Glomerular visceral epithelial cell (primary cell): ENCODE data around the gene DYDC1.
A peak's percentile ranks its signal among the peaks of the same experiment; 100 is the strongest.
"Not testable (repeated sequence)": the region's sequence is repeated elsewhere in the genome, so short reads cannot be mapped to it uniquely, and the experiment has no call there.

Experiments
- DNase-seq: peaks from one replicate; pipeline ENCODE4 v3.0.0-alpha.2; 2016; ENCODE audit errors: extremely low spot score

DYDC1 gene

DNA sequence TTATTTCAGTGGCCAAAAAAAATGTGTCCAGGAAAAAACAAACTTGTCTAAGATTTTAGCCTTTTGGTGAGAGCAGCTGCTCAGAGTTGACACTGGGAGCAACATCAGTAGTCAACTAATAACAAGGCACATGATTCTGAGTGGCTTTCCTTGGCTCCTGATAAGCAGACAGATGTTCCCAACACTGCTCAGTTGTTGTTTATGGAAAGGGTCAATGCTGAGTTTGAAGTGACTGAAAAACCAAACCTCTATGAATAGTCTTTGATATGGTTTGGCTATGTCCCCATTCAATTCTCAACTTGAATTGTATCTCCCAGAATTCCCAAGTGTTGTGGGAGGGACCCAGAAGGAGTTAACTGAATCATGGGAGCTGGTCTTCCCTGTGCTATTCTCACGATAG, 12.3 kb downstream of the DYDC1 start:
- DNase-seq = no peak

DNA sequence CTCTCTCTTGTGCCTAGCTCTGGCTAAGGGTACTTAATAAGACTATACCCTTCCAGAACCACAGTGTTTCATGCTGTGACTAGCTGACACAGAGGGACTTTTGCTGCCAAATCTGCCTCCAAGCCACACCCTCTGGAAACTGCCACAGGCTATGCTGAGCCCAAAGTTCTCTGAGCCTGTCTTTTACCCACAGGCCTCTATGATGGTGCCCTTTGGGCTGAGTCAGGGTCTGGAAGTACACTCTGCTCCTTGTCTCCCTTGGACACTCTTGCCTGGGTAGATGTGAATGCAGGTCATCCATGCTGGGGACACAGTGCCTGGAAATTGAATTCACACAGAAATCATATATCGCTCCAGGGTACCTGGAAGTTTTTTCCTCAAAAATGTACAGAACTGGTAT, 22.6 kb downstream of the DYDC1 start:
- no peak for DNase-seq

DNA sequence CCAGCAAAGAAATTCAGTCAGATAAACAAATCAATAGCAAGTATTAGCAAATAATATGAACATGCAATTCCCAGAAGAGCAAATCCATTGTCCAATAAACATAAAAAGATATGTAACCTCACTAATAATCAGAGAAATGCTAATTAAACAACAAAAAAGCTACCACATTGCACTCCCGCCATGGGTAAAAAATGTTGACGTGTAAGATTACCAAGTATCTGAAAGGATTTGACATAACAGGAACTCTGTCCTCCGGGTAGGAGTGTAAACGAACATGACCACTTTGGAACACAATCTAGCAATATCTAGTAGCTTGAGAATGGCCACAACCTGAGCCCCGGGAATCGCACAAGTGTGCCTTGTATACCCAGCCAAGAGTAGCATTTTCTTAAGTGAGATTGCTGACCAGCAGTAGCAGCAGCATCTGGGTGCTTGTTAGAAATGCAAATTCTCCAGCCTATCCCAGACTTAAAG, 31.6 kb downstream of the DYDC1 start:
- DNase-seq = no peak

DNA sequence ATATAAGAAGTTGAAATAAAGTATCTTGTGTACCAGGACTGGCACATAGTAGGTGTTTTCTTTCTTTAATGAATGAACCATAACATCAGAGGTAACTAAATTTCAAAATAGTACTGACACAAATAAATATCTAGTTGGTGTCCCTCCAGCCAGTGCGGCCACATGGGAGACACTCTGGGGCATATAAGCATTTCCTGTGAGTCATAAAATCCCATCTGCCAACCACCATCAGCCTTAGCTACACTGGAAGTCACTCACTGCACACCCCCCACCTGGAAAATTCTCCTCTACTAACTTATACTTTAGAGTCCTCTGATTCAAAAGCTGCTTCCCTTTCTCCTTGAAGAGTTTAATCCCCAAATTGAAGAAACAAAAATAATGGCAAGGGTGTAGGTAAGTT, 32.5 kb downstream of the DYDC1 start:
- DNase-seq = peak; percentile 33

DNA sequence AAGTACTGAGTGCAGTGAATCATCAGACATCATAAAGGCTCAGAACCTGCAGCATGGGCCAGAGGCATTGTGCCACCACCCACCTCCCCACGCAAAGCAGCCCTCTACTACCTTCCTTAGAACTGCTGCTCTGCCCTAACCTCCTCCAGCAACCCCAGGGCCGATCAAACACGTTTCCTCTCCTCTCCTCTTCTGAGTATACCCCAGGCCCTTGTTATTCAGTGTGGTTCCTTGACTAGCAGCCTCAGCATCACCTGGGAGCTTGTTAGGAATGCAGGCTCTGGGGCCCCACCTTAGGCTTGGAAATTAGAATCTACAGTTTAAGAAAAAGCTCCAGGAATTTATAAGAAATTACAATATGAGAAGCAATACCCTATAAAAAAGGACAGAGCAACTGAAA, 33.2 kb downstream of the DYDC1 start:
- no peak for DNase-seq

DNA sequence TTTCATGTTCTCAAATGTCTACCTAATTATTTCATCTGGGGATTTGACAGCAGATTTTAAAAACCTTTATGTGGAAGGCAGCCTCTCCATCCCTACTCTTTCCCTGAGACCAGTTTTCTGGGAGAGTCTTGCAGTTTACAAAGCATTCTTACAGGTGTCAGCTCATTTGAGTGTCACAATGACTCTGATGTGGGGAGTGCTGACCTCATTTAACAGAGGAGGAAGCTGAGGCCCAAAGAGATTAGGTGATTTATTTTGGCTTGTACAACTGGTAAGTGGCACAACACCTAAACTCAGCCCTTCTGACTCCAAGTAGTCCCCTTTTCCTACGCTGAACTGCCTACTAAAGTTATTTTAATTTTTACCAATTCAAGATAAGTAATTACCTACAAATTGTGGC, 33.8 kb downstream of the DYDC1 start:
- DNase-seq = no peak

DNA sequence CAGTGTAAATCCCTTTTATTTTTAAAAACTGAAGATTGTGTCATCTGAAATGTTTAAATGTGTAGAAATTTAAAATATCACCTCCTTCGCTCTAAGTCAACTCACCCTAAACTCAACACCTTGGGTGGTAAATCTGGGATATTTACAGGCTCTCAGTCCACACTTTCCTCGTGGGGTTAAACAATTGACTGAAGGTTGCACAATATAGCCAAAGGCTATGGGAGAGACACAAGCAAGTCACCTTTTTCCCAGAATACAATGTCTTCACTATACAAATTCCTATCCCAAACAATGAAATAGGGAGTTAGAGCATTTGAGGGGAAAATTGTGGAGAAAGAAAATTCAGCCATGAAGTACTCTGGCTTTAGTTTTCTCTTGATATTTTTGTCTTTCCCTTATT, 34.4 kb downstream of the DYDC1 start:
- no peak for DNase-seq

DNA sequence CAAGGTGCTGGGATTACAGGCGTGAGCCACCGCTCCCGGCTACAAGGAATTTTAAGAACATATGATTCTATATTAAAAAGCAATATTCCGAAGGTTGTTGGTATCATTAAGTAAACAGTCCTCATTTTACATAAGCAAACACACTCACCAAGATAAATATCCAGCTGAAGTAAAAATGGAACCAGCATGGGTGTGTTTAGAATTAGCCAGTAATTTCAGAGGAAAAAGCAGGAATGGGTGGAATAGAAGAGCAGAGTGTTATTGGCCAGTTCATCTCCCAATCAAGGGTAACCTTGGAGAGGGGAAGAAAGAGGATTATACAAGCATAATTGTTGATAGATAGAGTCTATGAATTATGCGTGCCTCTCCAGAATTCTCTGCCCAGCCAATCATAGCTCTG, 35.4 kb downstream of the DYDC1 start:
- DNase-seq = no peak

DNA sequence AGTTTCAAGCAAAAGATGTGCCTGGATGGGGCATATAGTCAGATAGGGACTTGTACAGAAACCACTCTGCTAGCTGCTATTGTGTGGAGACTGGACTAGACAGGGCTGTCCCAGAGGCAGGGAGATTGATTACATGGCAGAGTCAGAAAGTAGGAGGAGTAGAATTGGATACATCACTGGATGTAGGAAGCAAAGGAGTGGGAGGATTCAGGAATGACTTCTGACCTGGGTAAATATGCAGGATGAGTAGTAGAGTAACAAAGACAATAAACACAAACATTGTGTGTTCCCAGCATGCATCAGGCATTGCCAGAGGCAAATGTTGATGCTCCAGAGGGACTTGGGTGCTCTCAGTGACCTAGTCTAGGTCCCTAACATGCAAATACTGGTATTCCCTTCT, 36.2 kb downstream of the DYDC1 start:
- no peak for DNase-seq

DNA sequence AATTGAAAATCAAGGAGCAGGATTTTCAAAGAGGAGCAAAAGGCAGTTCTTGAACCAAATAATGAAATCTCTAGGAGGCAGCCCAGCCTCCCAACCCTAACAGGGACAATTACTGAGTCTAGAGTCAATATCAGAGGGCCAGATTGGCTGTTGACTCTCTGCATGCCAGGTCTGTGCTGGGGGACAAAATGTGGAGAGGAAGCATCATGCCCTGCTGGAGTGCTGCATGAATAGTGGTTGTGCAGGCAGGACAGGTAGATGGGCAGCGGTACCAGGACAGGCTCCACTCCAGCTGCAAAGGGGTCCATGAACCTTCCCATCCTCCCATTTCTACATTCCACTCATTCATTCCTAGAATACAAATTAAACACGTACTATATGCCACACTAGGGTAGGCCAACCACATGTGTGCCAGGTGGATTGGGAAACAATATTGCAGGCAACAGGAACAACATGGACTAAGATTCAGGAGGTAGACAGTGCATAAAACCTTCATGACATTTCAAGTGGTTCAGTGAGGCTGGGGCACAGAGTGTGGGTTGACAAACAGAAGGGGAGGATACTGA, 36.7 kb downstream of the DYDC1 start:
- no peak for DNase-seq

DNA sequence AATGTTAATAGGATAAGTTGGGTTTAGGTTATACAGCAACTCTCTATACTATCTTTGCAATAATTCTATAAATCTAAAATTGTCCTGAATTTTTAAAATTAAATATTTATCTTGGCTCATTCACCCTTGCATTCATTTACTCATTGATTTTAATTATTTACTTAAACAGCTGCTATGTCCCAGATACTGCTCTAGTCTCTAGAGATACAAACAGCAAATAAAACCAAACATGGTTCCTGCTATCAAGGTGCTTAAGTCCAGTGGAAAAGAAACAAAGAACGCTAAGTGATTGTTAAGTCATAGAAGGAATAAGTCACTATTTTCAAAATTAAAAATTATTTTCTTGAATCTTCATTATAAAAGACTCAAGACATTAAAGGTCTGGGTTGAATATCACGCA, 37.2 kb downstream of the DYDC1 start:
- no peak for DNase-seq

DNA sequence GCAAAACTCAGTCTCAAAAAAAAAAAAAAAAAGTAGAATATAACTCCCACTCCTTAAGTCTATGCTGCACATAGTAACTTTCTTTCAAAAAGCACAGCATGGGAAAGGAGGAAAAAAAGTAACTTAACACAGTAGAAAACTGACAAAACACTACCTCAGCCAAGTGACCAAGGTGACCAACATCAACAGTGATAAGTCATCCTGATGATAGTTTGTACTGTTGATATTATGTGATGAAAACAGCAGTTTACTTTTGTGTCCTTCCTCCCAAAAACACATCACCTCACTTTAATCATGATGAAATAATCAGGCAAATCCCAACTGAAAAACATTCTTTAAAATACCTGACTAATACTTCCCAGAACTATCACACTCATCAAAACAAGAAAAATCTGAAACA, 37.8 kb downstream of the DYDC1 start:
- DNase-seq = no peak

DNA sequence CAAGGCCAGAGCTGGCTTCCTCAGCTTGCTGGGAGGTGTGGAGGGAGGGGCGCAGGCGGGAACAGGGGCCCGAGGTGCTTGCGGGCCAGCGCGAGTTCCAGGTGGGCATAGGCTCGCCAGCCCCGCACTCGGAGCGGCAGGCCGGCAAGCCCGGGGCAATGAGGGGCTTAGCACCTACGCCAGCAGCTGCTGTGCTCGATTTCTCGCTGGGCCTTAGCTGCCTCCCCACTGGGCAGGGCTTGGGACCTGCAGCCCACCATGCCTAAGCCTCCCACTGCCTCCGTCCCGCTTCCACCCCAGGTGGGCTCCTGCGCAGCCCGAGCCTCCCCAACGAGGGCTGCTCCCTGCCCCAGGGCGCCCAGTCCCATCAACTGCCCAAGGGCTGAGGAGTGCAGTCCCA, 41.2 kb downstream of the DYDC1 start:
- no peak for DNase-seq

DNA sequence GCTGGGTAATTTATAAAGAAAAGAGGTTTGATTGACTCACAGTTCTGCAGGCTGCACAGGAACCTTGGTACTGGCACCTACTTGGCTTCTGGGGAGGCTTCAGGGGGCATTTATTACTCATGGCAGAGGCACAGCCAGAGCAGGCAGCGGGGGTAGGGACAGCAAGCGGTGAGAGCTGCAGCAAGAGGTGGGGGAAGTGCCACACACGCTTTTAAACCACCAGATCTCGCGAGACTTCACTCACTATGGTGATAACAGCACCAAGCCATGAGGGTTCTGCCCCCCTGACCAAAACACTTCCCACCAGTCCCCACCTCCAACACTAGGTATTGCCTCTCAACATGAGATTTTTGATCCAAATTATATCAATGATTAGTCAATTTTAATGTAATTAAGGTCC, 43.0 kb downstream of the DYDC1 start:
- DNase-seq = no peak

DNA sequence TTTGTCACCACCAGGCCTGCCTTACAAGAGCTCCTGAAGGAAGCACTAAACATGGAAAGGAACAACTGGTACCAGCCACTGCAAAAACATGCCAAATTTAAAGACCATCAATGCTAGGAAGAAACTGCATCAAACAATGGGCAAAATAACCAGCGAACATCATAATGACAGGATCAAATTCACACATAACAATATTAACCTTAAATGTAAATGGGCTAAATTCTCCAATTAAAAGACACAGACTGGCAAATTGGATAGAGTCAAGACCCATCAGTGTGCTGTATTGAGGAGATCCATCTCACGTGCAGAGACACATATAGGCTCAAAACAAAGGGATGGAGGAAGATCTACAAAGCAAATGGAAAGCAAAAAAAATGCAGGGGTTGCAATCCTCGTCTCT, 50.6 kb downstream of the DYDC1 start:
- DNase-seq = not testable (repeated sequence)

DNA sequence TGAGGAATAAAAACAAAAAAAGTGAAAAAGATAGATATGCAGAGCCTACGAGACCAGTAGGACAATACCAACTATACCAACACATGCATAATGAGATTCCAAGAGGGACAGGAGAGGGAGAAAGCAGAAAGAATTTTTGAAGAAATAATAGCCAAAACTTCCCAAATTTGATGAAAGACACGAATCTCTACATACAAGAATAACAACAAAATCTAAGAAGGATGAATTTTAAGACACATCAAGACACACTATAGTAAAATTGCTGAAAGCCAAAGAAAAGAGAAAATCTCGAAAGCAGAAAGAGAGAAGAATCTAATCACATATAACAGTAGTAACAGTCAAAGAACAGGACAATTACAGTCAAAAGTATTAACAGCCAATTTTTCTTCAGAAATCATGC, 59.6 kb downstream of the DYDC1 start:
- DNase-seq = no peak

DNA sequence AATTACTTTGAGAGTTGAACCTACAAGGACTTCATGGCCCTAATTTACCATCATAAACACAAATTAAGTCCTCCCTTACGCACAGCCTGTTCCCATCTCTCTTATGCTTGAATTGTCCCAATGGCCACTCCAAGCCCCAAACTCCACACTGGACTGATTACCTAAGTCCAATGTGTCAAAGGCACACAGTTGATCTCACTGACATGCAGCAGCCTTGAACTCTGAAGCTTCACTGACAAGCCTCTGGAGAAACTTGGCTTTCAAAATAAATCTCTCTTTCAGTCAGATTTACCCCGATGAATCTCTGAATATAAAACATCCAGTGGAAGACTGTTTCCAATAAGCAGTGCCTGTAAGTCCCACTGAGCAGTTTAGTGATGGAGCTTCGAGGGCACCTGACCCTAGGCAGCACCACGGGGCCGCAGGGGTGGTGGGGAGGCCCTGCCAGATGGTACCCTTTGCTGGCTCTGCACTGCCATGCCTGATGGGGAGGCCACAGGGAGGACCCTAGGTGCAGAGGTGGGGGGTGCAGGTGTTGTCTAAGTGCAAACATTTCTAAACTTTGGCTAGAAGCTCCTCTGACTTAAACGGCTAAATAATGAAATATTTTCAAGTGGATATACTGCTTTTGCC, 63.8 kb downstream of the DYDC1 start:
- no peak for DNase-seq

DNA sequence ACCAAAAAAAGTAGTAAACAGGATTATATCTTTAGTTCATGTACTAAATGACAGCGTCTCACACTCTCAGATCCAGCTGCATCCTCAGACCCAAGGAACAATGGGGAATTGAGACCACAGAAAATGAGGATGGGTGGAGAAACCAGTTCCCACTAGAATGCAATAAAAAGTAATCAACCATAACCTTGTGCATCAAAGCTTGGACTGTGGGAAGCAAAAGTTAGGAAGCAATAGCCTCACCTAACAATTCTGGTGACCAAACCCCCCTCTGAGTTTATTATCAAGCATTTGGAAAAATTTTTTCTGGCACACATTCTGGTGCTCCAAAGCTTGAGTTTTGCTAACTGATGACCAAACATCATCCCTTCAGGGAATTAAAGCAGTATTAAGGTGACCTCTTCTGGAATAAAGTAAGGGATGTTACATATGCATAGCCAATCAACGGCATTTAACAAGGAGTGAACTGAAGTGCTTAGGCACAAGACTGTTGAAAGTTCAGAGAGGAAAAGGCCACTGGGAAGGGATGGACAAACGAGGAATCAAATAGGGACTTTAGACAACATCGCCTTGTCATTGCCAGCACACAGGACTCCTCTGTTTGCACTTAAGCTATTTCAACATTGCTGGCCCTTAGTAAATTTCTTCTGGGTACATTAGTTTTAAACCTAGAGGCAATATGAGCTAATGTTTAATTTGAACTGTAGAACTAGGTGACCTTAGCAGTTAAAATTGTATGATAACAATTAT, 65.9 kb downstream of the DYDC1 start:
- peak; percentile 16 for DNase-seq

DNA sequence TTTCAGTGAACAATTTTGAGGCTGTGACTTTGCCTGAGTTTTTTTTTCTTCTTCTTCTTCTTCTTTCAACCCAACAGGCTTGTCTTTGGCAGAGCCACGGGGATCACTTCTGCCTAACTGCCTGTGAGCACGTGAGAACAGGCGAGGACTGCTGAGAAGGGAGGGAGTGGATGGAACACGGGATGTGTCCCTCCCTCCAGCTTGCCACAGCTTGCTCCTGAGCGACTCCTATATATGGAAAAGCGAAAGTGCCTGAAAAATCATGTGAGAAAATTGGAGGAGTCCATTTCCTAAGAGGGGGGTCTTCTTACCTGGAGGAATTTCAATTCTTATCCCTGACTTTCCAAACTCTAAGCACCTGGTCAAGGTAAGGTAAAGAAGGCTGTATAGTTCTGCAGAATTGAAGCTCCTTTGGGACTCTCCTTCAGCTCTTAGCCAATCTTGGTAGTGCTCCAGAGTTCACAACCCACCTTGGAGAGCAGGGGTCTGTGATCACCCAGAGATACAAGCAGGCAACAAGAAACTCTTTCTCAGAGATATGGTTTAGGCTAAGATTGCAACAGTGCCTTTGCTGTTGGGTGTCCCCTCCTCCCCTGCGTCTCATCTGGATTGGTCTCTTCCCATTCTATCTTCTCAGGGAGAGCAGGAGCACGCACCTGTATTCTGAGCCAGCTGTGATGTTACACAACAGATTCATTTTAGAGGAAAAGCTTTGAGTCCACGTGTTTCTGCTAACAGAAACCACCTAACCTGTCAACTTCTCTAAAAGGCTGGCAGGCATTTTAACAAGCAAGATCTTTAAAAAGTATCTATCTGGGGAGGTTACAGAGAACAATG, 66.9 kb downstream of the DYDC1 start, which contains the start of gene MAT1A:
TSS of gene MAT1A (minus strand) at position 208 of the 837 bp plus-strand sequence. CDS start 235 bp downstream, outside the sequence.
- DNase-seq = no peak

DNA sequence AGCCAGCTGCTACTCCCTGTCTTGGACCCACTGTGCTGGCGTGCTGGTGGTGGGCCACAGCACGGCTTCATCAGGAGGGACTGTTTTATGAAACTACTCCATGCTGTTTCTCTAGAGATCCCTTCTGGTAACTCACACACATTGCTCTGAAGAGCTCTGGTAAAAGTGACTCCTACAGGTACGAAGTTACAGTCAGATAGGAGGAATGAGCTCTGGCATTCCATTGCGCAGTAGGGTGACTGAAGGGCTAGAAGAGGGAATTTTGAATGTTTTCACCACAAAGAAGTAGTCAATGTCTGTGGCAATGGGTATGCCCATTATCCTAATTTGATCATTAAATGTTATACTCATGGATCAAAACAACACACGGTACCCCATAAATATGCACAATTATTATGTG, 67.7 kb downstream of the DYDC1 start:
- no peak for DNase-seq
